Measurements from ENCODE around the gene BCLAF3. TPM values are rescaled to one million over a fixed set of nuclear protein-coding genes. Genes with fewer than 3 reads are reported as not detected.

Gene BCLAF3
- polyA plus RNA-seq, 1 donor from 2014 or later: 34.6 TPM

DNA sequence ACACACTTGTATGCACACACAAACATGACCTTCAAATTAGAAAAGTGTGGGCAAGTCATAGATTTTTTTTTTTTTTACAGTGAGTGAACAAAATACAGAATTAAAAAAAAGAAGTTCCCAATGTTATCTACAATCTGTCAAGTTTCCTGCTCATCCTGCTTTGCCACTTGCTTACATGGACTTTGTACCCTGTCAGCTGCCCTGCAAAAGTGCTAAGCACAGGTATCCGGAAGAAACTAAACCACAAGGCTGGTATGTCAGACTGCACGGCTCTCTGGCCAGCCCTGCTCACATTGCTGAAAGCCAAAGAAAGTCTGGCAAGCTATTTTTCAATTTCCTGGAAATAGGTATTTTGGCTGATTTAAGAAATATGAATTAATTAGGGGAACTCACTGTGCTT lies 38.9 kb upstream of the BCLAF3 start:
- Histone ChIP-seq H3K36me3 (ENCODE audit: insufficient read depth, low read length) (no peaks in the 10 kb centered on the region), H3K9me2 (ENCODE audit: insufficient read depth, low read length) (no peaks in the 10 kb centered on the region), H3K9ac (ENCODE audit: low read length) (no peak overlapping the region), H3K4me3 (ENCODE audit: low read length) (no peak overlapping the region), H4K20me1 (ENCODE audit: insufficient read depth) (no peaks in the 10 kb centered on the region), H3K79me2 (replicated peaks; ENCODE audit: insufficient read depth, low read length) (no peaks in the 10 kb centered on the region), H3F3A (ENCODE audit: insufficient read depth, low read length, poor library complexity, severe bottlenecking) (no peaks in the 10 kb centered on the region), H3K27me3 (ENCODE audit: insufficient read depth, low read depth, low read length) (no peaks in the 10 kb centered on the region), H3K9me3 (ENCODE audit: low read length) (no peaks in the 10 kb centered on the region), H3K27ac (ENCODE audit: low read length) (no peak overlapping the region), H3K4me2 (ENCODE audit: low read length) (no peak overlapping the region), H2AFZ (ENCODE audit: low read depth, low read length) (no peak overlapping the region)
- TF ChIP-seq SMC3 (conservative IDR thresholded peaks at IDR 0.05; ENCODE audit: poor library complexity): no peak
- no peak for TF ChIP-seq POLR2AphosphoS5 (IDR thresholded peaks at IDR 0.05)
- TF ChIP-seq RAD21 (conservative IDR thresholded peaks at IDR 0.05): no peak
- TF ChIP-seq, protein P1, sequence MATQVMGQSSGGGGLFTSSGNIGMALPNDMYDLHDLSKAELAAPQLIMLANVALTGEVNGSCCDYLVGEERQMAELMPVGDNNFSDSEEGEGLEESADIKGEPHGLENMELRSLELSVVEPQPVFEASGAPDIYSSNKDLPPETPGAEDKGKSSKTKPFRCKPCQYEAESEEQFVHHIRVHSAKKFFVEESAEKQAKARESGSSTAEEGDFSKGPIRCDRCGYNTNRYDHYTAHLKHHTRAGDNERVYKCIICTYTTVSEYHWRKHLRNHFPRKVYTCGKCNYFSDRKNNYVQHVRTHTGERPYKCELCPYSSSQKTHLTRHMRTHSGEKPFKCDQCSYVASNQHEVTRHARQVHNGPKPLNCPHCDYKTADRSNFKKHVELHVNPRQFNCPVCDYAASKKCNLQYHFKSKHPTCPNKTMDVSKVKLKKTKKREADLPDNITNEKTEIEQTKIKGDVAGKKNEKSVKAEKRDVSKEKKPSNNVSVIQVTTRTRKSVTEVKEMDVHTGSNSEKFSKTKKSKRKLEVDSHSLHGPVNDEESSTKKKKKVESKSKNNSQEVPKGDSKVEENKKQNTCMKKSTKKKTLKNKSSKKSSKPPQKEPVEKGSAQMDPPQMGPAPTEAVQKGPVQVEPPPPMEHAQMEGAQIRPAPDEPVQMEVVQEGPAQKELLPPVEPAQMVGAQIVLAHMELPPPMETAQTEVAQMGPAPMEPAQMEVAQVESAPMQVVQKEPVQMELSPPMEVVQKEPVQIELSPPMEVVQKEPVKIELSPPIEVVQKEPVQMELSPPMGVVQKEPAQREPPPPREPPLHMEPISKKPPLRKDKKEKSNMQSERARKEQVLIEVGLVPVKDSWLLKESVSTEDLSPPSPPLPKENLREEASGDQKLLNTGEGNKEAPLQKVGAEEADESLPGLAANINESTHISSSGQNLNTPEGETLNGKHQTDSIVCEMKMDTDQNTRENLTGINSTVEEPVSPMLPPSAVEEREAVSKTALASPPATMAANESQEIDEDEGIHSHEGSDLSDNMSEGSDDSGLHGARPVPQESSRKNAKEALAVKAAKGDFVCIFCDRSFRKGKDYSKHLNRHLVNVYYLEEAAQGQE (IDR thresholded peaks at IDR 0.05; ENCODE audit: borderline replicate concordance): no peak
- TF ChIP-seq, protein P2, sequence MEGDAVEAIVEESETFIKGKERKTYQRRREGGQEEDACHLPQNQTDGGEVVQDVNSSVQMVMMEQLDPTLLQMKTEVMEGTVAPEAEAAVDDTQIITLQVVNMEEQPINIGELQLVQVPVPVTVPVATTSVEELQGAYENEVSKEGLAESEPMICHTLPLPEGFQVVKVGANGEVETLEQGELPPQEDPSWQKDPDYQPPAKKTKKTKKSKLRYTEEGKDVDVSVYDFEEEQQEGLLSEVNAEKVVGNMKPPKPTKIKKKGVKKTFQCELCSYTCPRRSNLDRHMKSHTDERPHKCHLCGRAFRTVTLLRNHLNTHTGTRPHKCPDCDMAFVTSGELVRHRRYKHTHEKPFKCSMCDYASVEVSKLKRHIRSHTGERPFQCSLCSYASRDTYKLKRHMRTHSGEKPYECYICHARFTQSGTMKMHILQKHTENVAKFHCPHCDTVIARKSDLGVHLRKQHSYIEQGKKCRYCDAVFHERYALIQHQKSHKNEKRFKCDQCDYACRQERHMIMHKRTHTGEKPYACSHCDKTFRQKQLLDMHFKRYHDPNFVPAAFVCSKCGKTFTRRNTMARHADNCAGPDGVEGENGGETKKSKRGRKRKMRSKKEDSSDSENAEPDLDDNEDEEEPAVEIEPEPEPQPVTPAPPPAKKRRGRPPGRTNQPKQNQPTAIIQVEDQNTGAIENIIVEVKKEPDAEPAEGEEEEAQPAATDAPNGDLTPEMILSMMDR (IDR thresholded peaks at IDR 0.05; ENCODE audit: poor library complexity, severe bottlenecking): no peak
- TF ChIP-seq EZH2 (IDR thresholded peaks at IDR 0.05; ENCODE audit: borderline replicate concordance, insufficient read depth, low read length, poor library complexity, severe bottlenecking): no peak
- TF ChIP-seq TAF1 (IDR thresholded peaks at IDR 0.05; ENCODE audit: low read depth): no peak
- no peak for TF ChIP-seq EP300 (conservative IDR thresholded peaks at IDR 0.05; ENCODE audit: poor library complexity, severe bottlenecking)
- TF ChIP-seq MXI1 (conservative IDR thresholded peaks at IDR 0.05; ENCODE audit: poor library complexity, severe bottlenecking): no peak

DNA sequence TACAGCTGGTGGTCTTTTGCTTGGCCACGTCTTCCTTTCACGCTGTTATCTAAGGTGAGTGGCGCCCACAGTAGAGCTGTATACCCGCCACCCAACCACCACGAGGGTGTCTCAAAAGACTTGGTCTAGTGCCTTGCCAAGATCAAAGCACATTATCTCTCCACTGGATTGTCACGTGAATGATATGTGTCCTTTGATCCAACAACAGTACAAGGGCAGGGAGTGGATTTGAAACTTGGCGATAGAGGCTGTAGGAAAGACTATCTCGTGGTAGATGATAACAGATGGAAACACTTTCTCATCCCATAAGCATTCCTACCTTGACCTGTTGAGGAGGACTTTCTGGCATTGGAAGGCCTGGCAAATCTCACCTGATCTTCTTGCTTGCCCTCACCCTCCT lies 37.7 kb upstream of the BCLAF3 start:
- H3K27ac ChIP-seq (ENCODE audit: low read length): no peak overlapping the region
- TF ChIP-seq, protein P2 (IDR thresholded peaks at IDR 0.05; ENCODE audit: poor library complexity, severe bottlenecking): no peak
- TF ChIP-seq RAD21 (conservative IDR thresholded peaks at IDR 0.05) (no peak), EP300 (conservative IDR thresholded peaks at IDR 0.05; ENCODE audit: poor library complexity, severe bottlenecking) (no peak), EZH2 (IDR thresholded peaks at IDR 0.05; ENCODE audit: borderline replicate concordance, insufficient read depth, low read length, poor library complexity, severe bottlenecking) (no peak), TAF1 (IDR thresholded peaks at IDR 0.05; ENCODE audit: low read depth) (no peak), SMC3 (conservative IDR thresholded peaks at IDR 0.05; ENCODE audit: poor library complexity) (no peak), POLR2AphosphoS5 (IDR thresholded peaks at IDR 0.05) (no peak), MXI1 (conservative IDR thresholded peaks at IDR 0.05; ENCODE audit: poor library complexity, severe bottlenecking) (no peak)
- TF ChIP-seq, protein P1 (IDR thresholded peaks at IDR 0.05; ENCODE audit: borderline replicate concordance): no peak
- no peak overlapping the region for H3K4me3 ChIP-seq (ENCODE audit: low read length)
- H3K9me3 ChIP-seq (ENCODE audit: low read length): no peaks in the 10 kb centered on the region
- H3K79me2 ChIP-seq (replicated peaks; ENCODE audit: insufficient read depth, low read length): no peaks in the 10 kb centered on the region
- H3K27me3 ChIP-seq (ENCODE audit: insufficient read depth, low read depth, low read length): no peaks in the 10 kb centered on the region
- H3K4me2 ChIP-seq (ENCODE audit: low read length): no peak overlapping the region
- no peak overlapping the region for H2AFZ ChIP-seq (ENCODE audit: low read depth, low read length)
- H3K9me2 ChIP-seq (ENCODE audit: insufficient read depth, low read length): no peaks in the 10 kb centered on the region
- H4K20me1 ChIP-seq (ENCODE audit: insufficient read depth): no peaks in the 10 kb centered on the region
- no peaks in the 10 kb centered on the region for H3K36me3 ChIP-seq (ENCODE audit: insufficient read depth, low read length)
- no peak overlapping the region for H3K9ac ChIP-seq (ENCODE audit: low read length)
- H3F3A ChIP-seq (ENCODE audit: insufficient read depth, low read length, poor library complexity, severe bottlenecking): no peaks in the 10 kb centered on the region

Data from neural cell (in vitro differentiated cells).